ENCODE measurements around the gene UBE2E2. TPM values are rescaled to one million over a fixed set of nuclear protein-coding genes. Genes with fewer than 3 reads are reported as not detected.
A peak's percentile ranks its signal among the peaks of the same experiment; 100 is the strongest.

UBE2E2 gene
- total RNA-seq, 1 experiment from 2014 or later, result 64.3 TPM

DNA sequence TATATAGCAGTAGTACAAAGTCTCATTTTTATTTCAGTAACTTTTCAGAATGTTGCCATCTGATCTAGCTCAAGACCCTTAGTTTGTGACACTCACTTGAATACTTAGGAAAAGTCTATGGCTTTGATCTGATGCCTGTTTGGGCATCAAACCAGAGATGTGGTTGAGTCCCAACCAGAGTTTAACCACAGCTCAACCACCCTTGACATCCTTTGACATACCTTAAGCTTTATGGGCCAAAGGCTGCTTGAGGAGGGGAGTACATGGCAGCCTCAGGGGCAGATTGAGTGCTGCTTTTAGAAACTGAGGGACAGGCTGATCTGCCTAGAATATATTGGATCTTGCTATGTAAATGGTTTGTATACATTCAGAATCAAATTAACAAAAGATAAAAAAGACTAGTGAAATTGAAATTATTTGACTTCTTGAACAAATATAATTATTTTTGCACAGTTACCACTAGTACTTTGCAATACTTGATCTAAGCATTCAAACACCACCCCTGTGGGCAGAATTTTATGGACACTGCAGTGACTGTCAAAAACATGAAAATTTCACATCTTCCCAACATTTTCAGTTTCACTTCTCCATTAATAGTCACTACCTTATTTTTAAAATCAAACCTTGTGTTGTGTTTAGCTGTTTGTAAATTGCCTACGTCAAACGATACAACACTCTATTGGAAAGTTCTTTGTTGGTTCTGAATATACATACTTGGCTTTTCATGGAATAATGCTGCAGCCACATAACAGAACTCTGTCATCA lies 199.8 kb downstream of the UBE2E2 start:
- H3K36me3 Mint-ChIP-seq (ENCODE audit: insufficient read depth, unreplicated experiment), result no peaks in the 10 kb centered on the region
- H3K4me3 Mint-ChIP-seq (ENCODE audit: unreplicated experiment), result no peak overlapping the region
- CTCF ChIA-PET, result no interaction called here
- intact Hi-C loops (cut with micrococcal nuclease), result no loop called here
- H3K9me3 Mint-ChIP-seq (ENCODE audit: unreplicated experiment), result no peaks in the 10 kb centered on the region
- H3K27me3 Mint-ChIP-seq (ENCODE audit: insufficient read depth, unreplicated experiment), result no peaks in the 10 kb centered on the region
- no peak overlapping the region for H3K27ac Mint-ChIP-seq (ENCODE audit: low read depth, unreplicated experiment)
- no TSS peak for BruUV-seq (replicated peaks)
- TF ChIP-seq, protein P1, sequence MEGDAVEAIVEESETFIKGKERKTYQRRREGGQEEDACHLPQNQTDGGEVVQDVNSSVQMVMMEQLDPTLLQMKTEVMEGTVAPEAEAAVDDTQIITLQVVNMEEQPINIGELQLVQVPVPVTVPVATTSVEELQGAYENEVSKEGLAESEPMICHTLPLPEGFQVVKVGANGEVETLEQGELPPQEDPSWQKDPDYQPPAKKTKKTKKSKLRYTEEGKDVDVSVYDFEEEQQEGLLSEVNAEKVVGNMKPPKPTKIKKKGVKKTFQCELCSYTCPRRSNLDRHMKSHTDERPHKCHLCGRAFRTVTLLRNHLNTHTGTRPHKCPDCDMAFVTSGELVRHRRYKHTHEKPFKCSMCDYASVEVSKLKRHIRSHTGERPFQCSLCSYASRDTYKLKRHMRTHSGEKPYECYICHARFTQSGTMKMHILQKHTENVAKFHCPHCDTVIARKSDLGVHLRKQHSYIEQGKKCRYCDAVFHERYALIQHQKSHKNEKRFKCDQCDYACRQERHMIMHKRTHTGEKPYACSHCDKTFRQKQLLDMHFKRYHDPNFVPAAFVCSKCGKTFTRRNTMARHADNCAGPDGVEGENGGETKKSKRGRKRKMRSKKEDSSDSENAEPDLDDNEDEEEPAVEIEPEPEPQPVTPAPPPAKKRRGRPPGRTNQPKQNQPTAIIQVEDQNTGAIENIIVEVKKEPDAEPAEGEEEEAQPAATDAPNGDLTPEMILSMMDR (IDR thresholded peaks at IDR 0.05; ENCODE audit: unreplicated experiment), result no peak
- no peak for DNase-seq (ENCODE audit: unreplicated experiment)
- POLR2A ChIA-PET, result no interaction called here
- H3K4me1 Mint-ChIP-seq (ENCODE audit: insufficient read depth, unreplicated experiment), result peaks cover 13% of the 10 kb centered on the region

DNA sequence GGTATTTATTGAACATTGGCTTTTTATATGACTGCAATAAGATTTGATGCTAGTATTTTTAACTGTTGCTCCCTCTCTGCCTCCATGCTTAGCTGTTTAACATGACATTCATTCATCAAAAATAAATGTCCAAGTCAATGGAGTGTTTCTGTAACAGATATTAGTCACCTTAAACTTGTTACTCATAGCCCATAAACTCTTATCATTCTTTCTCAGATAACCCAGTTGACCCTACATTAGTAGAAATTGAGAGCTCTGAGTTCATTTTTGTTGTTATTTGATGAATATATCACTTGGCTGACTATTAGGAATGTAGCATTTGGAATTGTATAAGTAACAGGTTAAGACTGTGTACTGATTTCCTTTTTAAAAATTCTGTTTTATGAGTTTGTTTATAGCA lies 201.1 kb downstream of the UBE2E2 start:
- ChIA-PET POLR2A (no interaction called here), CTCF (interaction anchor here (0.6 kb wide), 1 partner anchor 533 kb away, joined by 4 read pairs; no protein-coding TSS in a partner anchor)
- TF ChIP-seq, protein P1 (IDR thresholded peaks at IDR 0.05; ENCODE audit: unreplicated experiment), result no peak
- no TSS peak for BruUV-seq (replicated peaks)
- intact Hi-C loops (cut with micrococcal nuclease), result no loop called here
- H3K4me1 Mint-ChIP-seq (ENCODE audit: insufficient read depth, unreplicated experiment), result peaks cover 13% of the 10 kb centered on the region
- H3K36me3 Mint-ChIP-seq (ENCODE audit: insufficient read depth, unreplicated experiment), result no peaks in the 10 kb centered on the region
- H3K27me3 Mint-ChIP-seq (ENCODE audit: insufficient read depth, unreplicated experiment), result no peaks in the 10 kb centered on the region
- no peak overlapping the region for H3K27ac Mint-ChIP-seq (ENCODE audit: low read depth, unreplicated experiment)
- DNase-seq (ENCODE audit: unreplicated experiment), result no peak
- H3K9me3 Mint-ChIP-seq (ENCODE audit: unreplicated experiment), result no peaks in the 10 kb centered on the region
- H3K4me3 Mint-ChIP-seq (ENCODE audit: unreplicated experiment), result no peak overlapping the region

DNA sequence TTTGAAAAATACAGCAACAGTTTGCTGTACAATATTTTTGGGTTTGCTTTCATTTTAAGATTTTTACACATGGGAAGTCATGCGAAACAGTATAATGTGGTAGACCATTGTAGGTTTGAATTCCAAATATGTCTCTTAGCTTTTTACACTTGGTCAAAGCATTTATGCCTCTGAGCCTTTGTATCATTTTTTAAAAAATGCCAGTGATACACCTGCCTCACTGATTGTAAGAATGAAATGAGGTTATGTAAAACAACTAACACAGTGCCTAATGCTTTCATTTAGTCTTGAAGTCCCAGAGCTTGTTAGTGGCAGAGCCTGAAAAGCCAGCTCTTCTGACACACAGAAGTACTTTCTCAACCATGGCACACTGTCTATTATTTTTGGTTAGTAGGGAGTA lies 202.0 kb downstream of the UBE2E2 start:
- Mint-ChIP-seq H3K4me3 (ENCODE audit: unreplicated experiment) (no peak overlapping the region), H3K36me3 (ENCODE audit: insufficient read depth, unreplicated experiment) (no peaks in the 10 kb centered on the region), H3K27me3 (ENCODE audit: insufficient read depth, unreplicated experiment) (no peaks in the 10 kb centered on the region), H3K4me1 (ENCODE audit: insufficient read depth, unreplicated experiment) (peaks cover 13% of the 10 kb centered on the region), H3K9me3 (ENCODE audit: unreplicated experiment) (no peaks in the 10 kb centered on the region), H3K27ac (ENCODE audit: low read depth, unreplicated experiment) (no peak overlapping the region)
- no peak for DNase-seq (ENCODE audit: unreplicated experiment)
- CTCF ChIA-PET, result no interaction called here
- TF ChIP-seq, protein P1 (IDR thresholded peaks at IDR 0.05; ENCODE audit: unreplicated experiment), result no peak
- BruUV-seq (replicated peaks), result no TSS peak
- intact Hi-C loops (cut with micrococcal nuclease), result no loop called here
- POLR2A ChIA-PET, result interaction anchor here (0.8 kb wide), 1 partner anchor 129 kb away, joined by 3 read pairs; no protein-coding TSS in a partner anchor

DNA sequence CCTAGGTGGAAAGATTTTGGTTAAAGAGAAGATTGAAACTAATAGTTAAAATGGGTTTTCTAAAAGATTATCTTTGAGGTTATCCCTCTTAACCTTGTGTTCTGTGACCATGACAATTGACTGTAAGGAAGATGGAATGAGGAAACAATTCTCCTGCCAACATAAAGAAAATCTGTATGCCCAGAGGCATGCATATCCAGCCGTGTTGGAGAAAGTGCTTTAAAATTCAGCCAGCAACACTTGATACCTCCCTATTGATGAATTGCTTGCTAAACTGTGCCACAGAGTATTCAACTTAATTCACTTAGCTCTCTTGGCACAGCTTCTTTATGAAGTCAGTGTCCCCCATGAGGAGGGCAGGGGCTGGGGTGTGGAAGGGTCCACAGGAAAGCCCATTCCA lies 203.5 kb downstream of the UBE2E2 start:
- peak; percentile 5 for DNase-seq (ENCODE audit: unreplicated experiment)
- Mint-ChIP-seq H3K36me3 (ENCODE audit: insufficient read depth, unreplicated experiment) (no peaks in the 10 kb centered on the region), H3K27me3 (ENCODE audit: insufficient read depth, unreplicated experiment) (no peaks in the 10 kb centered on the region), H3K4me3 (ENCODE audit: unreplicated experiment) (no peak overlapping the region), H3K27ac (ENCODE audit: low read depth, unreplicated experiment) (no peak overlapping the region), H3K9me3 (ENCODE audit: unreplicated experiment) (no peaks in the 10 kb centered on the region), H3K4me1 (ENCODE audit: insufficient read depth, unreplicated experiment) (peaks cover 13% of the 10 kb centered on the region)
- POLR2A ChIA-PET, result no interaction called here
- CTCF ChIA-PET, result interaction anchor here (0.7 kb wide), 1 partner anchor 89 kb away, joined by 3 read pairs; no protein-coding TSS in a partner anchor
- TF ChIP-seq, protein P1 (IDR thresholded peaks at IDR 0.05; ENCODE audit: unreplicated experiment), result no peak
- no TSS peak for BruUV-seq (replicated peaks)
- intact Hi-C loops (cut with micrococcal nuclease), result no loop called here

All from MCF 10A (cell line).